ENCODE measurements around the gene TICAM2.

TICAM2 gene

DNA sequence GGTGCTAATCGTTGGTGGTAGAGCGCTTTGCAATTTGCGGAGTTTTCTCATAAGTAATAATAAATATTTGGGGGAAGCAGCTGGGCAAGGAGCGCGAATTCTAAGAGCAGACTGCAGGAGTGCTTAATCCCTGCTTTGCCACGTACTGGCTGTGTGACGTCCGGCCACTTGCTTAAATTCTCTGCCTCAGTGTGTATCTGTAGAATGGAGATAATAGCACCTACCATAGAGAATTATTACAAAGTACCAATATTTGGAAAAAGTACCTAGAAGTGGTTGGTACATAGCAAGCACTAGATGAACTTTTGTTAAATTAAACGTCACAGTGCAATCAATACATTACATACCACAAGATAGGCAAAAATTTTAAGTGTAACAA is 24.2 kb upstream of the TICAM2 start:
- TF ChIP-seq, protein P1, sequence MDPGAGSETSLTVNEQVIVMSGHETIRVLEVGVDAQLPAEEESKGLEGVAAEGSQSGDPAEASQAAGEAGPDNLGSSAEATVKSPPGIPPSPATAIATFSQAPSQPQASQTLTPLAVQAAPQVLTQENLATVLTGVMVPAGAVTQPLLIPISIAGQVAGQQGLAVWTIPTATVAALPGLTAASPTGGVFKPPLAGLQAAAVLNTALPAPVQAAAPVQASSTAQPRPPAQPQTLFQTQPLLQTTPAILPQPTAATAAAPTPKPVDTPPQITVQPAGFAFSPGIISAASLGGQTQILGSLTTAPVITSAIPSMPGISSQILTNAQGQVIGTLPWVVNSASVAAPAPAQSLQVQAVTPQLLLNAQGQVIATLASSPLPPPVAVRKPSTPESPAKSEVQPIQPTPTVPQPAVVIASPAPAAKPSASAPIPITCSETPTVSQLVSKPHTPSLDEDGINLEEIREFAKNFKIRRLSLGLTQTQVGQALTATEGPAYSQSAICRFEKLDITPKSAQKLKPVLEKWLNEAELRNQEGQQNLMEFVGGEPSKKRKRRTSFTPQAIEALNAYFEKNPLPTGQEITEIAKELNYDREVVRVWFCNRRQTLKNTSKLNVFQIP (CRISPR knock-in tag; IDR thresholded peaks at IDR 0.05; ENCODE audit: borderline replicate concordance, low read depth): no peak
- TF ChIP-seq ZFP3 (CRISPR knock-in tag; IDR thresholded peaks at IDR 0.05): 0 out of 2 replicates have a peak, but pooled peaks have one; percentile 19
- ATAC-seq: peak; percentile 45

DNA sequence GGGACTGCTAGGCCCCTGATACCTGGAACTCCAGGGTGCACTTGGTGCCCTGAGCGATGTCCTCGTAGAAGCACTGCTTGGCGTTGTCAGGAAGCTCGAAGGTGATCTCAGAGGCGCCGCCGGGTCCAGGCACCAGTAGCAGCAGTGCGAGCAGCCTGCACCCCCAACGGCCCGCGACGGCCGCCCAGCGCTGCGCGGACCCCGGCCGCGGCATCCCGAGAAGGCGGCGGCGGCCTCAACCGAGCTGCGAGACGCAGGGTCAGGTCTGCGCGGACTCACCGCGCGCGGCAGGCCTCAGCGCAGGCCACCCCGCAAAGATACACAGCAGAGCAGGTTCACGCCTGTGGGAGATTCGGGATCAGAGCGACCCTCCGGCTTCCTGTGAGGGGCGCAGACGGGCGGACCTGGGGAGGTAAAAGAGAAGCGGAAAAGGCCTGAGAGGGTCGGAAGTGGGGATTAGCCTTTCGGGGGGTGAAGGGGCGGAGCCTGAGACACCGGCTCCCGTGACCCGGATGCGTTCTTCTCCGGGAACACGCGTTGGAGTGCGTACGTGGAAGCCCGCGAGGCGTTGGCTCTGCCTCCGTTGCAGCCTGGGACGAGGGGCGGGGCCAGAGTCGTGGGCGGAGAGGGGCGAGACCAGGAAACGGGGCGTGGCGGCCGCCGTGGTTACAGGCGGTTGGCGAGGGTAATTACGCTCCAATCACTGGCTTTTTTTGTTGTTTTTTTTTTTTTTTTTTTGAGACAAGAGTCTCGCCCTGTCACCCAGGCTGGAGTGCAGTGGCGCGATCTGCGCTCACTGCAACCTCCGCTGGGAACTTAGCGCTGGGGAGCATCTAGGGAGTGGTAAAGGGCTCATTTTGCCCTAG is 23.5 kb upstream of the TICAM2 start, which contains the start of gene TMED7:
TMED7 (minus strand) TSS at position 458 of the 866 bp plus-strand sequence; CDS start at position 214, 244 bp downstream.
- TF ChIP-seq GLIS3 (CRISPR knock-in tag; IDR thresholded peaks at IDR 0.05) (no peak), ZNF8 (CRISPR knock-in tag; IDR thresholded peaks at IDR 0.05) (no peak), ZFP30 (CRISPR knock-in tag; IDR thresholded peaks at IDR 0.05) (no peak), ARNTL (CRISPR knock-in tag; IDR thresholded peaks at IDR 0.05; ENCODE audit: borderline replicate concordance, low read depth) (no peak), PPARA (CRISPR knock-in tag; IDR thresholded peaks at IDR 0.05; ENCODE audit: borderline replicate concordance) (no peak), ZC3H10 (CRISPR knock-in tag; IDR thresholded peaks at IDR 0.05) (no peak), ZNF70 (CRISPR knock-in tag; IDR thresholded peaks at IDR 0.05) (no peak), RARB (CRISPR knock-in tag; IDR thresholded peaks at IDR 0.05) (no peak), ESRRG (CRISPR knock-in tag; IDR thresholded peaks at IDR 0.05) (no peak)
- TF ChIP-seq, protein P2, sequence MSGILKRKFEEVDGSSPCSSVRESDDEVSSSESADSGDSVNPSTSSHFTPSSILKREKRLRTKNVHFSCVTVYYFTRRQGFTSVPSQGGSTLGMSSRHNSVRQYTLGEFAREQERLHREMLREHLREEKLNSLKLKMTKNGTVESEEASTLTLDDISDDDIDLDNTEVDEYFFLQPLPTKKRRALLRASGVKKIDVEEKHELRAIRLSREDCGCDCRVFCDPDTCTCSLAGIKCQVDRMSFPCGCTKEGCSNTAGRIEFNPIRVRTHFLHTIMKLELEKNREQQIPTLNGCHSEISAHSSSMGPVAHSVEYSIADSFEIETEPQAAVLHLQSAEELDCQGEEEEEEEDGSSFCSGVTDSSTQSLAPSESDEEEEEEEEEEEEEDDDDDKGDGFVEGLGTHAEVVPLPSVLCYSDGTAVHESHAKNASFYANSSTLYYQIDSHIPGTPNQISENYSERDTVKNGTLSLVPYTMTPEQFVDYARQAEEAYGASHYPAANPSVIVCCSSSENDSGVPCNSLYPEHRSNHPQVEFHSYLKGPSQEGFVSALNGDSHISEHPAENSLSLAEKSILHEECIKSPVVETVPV (CRISPR knock-in tag; IDR thresholded peaks at IDR 0.05): no peak
- TF ChIP-seq, protein P3, sequence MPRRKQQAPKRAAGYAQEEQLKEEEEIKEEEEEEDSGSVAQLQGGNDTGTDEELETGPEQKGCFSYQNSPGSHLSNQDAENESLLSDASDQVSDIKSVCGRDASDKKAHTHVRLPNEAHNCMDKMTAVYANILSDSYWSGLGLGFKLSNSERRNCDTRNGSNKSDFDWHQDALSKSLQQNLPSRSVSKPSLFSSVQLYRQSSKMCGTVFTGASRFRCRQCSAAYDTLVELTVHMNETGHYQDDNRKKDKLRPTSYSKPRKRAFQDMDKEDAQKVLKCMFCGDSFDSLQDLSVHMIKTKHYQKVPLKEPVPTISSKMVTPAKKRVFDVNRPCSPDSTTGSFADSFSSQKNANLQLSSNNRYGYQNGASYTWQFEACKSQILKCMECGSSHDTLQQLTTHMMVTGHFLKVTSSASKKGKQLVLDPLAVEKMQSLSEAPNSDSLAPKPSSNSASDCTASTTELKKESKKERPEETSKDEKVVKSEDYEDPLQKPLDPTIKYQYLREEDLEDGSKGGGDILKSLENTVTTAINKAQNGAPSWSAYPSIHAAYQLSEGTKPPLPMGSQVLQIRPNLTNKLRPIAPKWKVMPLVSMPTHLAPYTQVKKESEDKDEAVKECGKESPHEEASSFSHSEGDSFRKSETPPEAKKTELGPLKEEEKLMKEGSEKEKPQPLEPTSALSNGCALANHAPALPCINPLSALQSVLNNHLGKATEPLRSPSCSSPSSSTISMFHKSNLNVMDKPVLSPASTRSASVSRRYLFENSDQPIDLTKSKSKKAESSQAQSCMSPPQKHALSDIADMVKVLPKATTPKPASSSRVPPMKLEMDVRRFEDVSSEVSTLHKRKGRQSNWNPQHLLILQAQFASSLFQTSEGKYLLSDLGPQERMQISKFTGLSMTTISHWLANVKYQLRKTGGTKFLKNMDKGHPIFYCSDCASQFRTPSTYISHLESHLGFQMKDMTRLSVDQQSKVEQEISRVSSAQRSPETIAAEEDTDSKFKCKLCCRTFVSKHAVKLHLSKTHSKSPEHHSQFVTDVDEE (CRISPR knock-in tag; IDR thresholded peaks at IDR 0.05): no peak
- TF ChIP-seq, protein P4, sequence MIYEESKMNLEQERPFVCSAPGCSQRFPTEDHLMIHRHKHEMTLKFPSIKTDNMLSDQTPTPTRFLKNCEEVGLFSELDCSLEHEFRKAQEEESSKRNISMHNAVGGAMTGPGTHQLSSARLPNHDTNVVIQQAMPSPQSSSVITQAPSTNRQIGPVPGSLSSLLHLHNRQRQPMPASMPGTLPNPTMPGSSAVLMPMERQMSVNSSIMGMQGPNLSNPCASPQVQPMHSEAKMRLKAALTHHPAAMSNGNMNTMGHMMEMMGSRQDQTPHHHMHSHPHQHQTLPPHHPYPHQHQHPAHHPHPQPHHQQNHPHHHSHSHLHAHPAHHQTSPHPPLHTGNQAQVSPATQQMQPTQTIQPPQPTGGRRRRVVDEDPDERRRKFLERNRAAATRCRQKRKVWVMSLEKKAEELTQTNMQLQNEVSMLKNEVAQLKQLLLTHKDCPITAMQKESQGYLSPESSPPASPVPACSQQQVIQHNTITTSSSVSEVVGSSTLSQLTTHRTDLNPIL (CRISPR knock-in tag; IDR thresholded peaks at IDR 0.05; ENCODE audit: low read depth): no peak
- ATAC-seq: peak; percentile 97

DNA sequence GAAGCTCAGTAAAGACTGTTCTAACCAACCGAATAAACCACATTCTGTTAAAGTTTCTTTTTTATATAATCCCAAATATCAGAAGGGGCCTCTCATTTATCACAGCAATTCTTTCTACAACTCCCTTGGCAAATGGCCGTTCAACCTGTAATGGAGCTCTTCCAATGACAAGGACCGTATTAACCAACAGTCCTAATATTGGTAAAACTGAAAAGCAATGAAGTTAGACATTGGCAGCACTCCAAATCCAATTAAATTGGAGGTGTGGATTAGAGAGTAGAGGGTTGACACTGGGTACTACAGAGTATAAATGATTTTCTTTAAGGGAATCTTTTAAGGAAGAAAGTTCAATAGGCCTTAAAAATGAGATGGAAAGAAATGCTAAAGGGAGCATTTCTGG is 22.7 kb upstream of the TICAM2 start:
- no peak for TF ChIP-seq CSDC2 (CRISPR knock-in tag; IDR thresholded peaks at IDR 0.05)
- TF ChIP-seq, protein P1 (CRISPR knock-in tag; IDR thresholded peaks at IDR 0.05; ENCODE audit: borderline replicate concordance, low read depth): no peak
- TF ChIP-seq ZFP3 (CRISPR knock-in tag; IDR thresholded peaks at IDR 0.05): no peak
- no peak for TF ChIP-seq ZC3H10 (CRISPR knock-in tag; IDR thresholded peaks at IDR 0.05)
- no peak for TF ChIP-seq ZFP30 (CRISPR knock-in tag; IDR thresholded peaks at IDR 0.05)
- no peak for TF ChIP-seq TCF4 (CRISPR knock-in tag; IDR thresholded peaks at IDR 0.05; ENCODE audit: borderline replicate concordance)
- no peak for TF ChIP-seq OSR1 (CRISPR knock-in tag; IDR thresholded peaks at IDR 0.05)
- TF ChIP-seq, protein P5, sequence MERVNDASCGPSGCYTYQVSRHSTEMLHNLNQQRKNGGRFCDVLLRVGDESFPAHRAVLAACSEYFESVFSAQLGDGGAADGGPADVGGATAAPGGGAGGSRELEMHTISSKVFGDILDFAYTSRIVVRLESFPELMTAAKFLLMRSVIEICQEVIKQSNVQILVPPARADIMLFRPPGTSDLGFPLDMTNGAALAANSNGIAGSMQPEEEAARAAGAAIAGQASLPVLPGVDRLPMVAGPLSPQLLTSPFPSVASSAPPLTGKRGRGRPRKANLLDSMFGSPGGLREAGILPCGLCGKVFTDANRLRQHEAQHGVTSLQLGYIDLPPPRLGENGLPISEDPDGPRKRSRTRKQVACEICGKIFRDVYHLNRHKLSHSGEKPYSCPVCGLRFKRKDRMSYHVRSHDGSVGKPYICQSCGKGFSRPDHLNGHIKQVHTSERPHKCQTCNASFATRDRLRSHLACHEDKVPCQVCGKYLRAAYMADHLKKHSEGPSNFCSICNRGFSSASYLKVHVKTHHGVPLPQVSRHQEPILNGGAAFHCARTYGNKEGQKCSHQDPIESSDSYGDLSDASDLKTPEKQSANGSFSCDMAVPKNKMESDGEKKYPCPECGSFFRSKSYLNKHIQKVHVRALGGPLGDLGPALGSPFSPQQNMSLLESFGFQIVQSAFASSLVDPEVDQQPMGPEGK (CRISPR knock-in tag; IDR thresholded peaks at IDR 0.05; ENCODE audit: borderline replicate concordance): no peak
- TF ChIP-seq, protein P2 (CRISPR knock-in tag; IDR thresholded peaks at IDR 0.05): no peak
- TF ChIP-seq ZNF8 (CRISPR knock-in tag; IDR thresholded peaks at IDR 0.05): no peak
- no peak for ATAC-seq

All from SK-N-SH treated with all-trans-retinoic acid at 6 μM for 48 hours (cell line).